Measurements from ENCODE around the gene GNAL. TPM values are rescaled to one million over a fixed set of nuclear protein-coding genes. Genes with fewer than 3 reads are reported as not detected.

The GNAL gene
- total RNA-seq, 4 donors from 2014 or later, result 13.3 to 22.0 (median 19.9) TPM

- Histone ChIP-seq H3K4me1 (no peaks in the 10 kb centered on the region), H3K27me3 (peaks cover 0 to 30% (median 0%) of the 10 kb centered on the region in 4 donors), H3K36me3 (no peaks in the 10 kb centered on the region), H3K27ac (replicated peaks in 1 of 4) (no peak overlapping the region), H3K4me3 (no peak overlapping the region), H3K9me3 (no peaks in the 10 kb centered on the region)
- TF ChIP-seq POLR2AphosphoS5 (IDR thresholded peaks at IDR 0.05), result no peak
- TF ChIP-seq, protein P1, sequence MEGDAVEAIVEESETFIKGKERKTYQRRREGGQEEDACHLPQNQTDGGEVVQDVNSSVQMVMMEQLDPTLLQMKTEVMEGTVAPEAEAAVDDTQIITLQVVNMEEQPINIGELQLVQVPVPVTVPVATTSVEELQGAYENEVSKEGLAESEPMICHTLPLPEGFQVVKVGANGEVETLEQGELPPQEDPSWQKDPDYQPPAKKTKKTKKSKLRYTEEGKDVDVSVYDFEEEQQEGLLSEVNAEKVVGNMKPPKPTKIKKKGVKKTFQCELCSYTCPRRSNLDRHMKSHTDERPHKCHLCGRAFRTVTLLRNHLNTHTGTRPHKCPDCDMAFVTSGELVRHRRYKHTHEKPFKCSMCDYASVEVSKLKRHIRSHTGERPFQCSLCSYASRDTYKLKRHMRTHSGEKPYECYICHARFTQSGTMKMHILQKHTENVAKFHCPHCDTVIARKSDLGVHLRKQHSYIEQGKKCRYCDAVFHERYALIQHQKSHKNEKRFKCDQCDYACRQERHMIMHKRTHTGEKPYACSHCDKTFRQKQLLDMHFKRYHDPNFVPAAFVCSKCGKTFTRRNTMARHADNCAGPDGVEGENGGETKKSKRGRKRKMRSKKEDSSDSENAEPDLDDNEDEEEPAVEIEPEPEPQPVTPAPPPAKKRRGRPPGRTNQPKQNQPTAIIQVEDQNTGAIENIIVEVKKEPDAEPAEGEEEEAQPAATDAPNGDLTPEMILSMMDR (IDR thresholded peaks at IDR 0.05), result no peak
- no peak for TF ChIP-seq EP300 (IDR thresholded peaks at IDR 0.05)
- no peak for TF ChIP-seq POLR2A (IDR thresholded peaks at IDR 0.05; ENCODE audit: low read depth)
- peak; percentile 87 for DNase-seq (ENCODE audit: extremely low spot score)
- intact Hi-C loops (cut with DNase I), result no loop called here
- WGBS, result 80% methylated on average over 10 of the region's 10 CpGs
Observed at GRCh38 chr18:11669948-11670275, 19.2 kb upstream of the GNAL start.

DNA sequence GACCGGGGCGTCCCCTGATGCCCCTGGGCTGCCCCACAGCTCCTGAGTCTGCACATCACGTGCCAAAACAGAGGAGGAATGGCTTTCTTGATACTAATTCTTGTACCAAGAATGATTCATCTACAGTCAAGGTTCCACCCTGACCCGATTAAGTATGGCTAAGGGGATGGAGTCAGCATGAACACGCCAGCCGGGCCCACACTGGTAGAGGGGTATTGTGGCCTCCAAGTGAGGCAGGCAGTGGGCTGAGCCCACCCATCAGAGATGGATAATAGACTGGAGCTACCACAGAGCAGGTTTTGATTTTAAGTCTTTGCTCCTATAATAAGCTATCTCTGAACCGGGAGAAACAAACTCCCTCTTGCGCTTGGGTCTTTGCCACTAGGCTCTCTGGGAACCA lies 17.9 kb upstream of the GNAL start:
- intact Hi-C loops (cut with DNase I), result no loop called here
- DNase-seq (ENCODE audit: extremely low spot score), result peak; percentile 74
- H3K9me3 ChIP-seq, result no peaks in the 10 kb centered on the region

GRCh38 chr18:11672198-11672597 lies 16.9 kb upstream of the GNAL start:
- WGBS, result 84% methylated on average over 6 of the region's 8 CpGs
- H3K4me3 ChIP-seq, result no peak overlapping the region
- H3K27me3 ChIP-seq, result peaks cover 0 to 41% (median 0%) of the 10 kb centered on the region in 4 donors
- no peaks in the 10 kb centered on the region for H3K9me3 ChIP-seq
- no peaks in the 10 kb centered on the region for H3K36me3 ChIP-seq
- peak; percentile 66 for DNase-seq (ENCODE audit: extremely low spot score)
- no peak overlapping the region for H3K27ac ChIP-seq (replicated peaks in 1 of 4)
- intact Hi-C loops (cut with DNase I), result no loop called here
- TF ChIP-seq EP300 (IDR thresholded peaks at IDR 0.05) (no peak), POLR2AphosphoS5 (IDR thresholded peaks at IDR 0.05) (no peak), POLR2A (IDR thresholded peaks at IDR 0.05; ENCODE audit: low read depth) (no peak)
- TF ChIP-seq, protein P1 (IDR thresholded peaks at IDR 0.05), result no peak
- H3K4me1 ChIP-seq, result no peaks in the 10 kb centered on the region

More for the DNA sequence above, 17.9 kb upstream of the GNAL start:
- H3K4me1 ChIP-seq, result no peaks in the 10 kb centered on the region
- no peaks in the 10 kb centered on the region for H3K36me3 ChIP-seq
- peaks cover 0 to 41% (median 0%) of the 10 kb centered on the region in 4 donors for H3K27me3 ChIP-seq
- TF ChIP-seq POLR2AphosphoS5 (IDR thresholded peaks at IDR 0.05) (no peak), POLR2A (IDR thresholded peaks at IDR 0.05; ENCODE audit: low read depth) (no peak), EP300 (IDR thresholded peaks at IDR 0.05) (no peak)
- TF ChIP-seq, protein P1 (IDR thresholded peaks at IDR 0.05), result no peak
- 81% methylated on average over 8 of the region's 8 CpGs for whole genome bisulfite sequencing
- H3K27ac ChIP-seq (replicated peaks in 1 of 4), result no peak overlapping the region
- H3K4me3 ChIP-seq, result no peak overlapping the region

DNA sequence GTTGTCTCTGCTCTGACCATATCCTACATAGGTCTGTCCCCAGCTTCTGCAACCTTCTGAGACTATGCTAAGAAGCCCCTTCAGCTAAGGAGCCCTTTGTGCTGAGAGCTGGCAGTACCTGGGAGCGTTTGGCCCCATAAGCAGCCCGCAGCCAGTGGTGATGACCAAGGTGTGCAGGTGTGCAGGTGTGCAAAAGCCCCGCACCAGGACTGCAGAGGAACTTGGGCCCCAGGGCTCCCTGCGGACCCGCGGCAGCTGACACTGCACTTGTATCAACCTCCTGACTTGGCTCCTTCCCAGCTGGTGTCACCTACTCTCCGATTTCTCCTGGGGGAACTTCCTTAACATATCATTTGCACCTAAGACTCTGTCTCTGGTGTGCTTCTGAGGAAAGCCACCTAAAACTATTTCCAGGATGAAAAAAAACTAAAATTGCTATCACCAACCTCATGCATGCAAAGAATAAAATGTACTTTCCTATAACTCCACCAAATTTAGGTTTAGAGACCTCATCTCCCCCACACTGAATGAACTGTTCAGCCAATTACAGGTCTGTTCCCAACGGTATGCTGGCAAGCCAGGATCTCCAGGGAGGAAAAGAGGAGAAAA lies 16.1 kb upstream of the GNAL start:
- H3K27ac ChIP-seq (replicated peaks in 1 of 4), result no peak overlapping the region
- H3K4me1 ChIP-seq, result no peaks in the 10 kb centered on the region
- DNase-seq (ENCODE audit: extremely low spot score), result peak; percentile 90
- WGBS, result 37% methylated on average over 2 of the region's 8 CpGs
- no peak overlapping the region for H3K4me3 ChIP-seq
- H3K36me3 ChIP-seq, result no peaks in the 10 kb centered on the region
- intact Hi-C loops (cut with DNase I), result no loop called here
- H3K9me3 ChIP-seq, result no peaks in the 10 kb centered on the region
- TF ChIP-seq POLR2AphosphoS5 (IDR thresholded peaks at IDR 0.05) (no peak), EP300 (IDR thresholded peaks at IDR 0.05) (no peak), POLR2A (IDR thresholded peaks at IDR 0.05; ENCODE audit: low read depth) (no peak)
- TF ChIP-seq, protein P1 (IDR thresholded peaks at IDR 0.05), result no peak
- H3K27me3 ChIP-seq, result peaks cover 0 to 44% (median 0%) of the 10 kb centered on the region in 4 donors

GRCh38 chr18:11673560-11673959 lies 15.5 kb upstream of the GNAL start:
- WGBS, result 60% methylated on average over 5 of the region's 9 CpGs
- intact Hi-C loops (cut with DNase I), result no loop called here
- no peak overlapping the region for H3K27ac ChIP-seq (replicated peaks in 1 of 4)
- no peaks in the 10 kb centered on the region for H3K36me3 ChIP-seq
- no peak for DNase-seq (ENCODE audit: extremely low spot score)
- H3K4me3 ChIP-seq, result no peak overlapping the region
- no peaks in the 10 kb centered on the region for H3K9me3 ChIP-seq
- H3K4me1 ChIP-seq, result no peaks in the 10 kb centered on the region
- TF ChIP-seq EP300 (IDR thresholded peaks at IDR 0.05) (no peak), POLR2AphosphoS5 (IDR thresholded peaks at IDR 0.05) (no peak), POLR2A (IDR thresholded peaks at IDR 0.05; ENCODE audit: low read depth) (no peak)
- TF ChIP-seq, protein P1 (IDR thresholded peaks at IDR 0.05), result no peak
- H3K27me3 ChIP-seq, result peaks cover 0 to 50% (median 0%) of the 10 kb centered on the region in 4 donors
